Stimulated activated CD8-positive, alpha-beta memory T cell treated with anti-CD3 and anti-CD28 coated beads, Interleukin-2, amount 100 ng/mL, for 48 hours (primary cell): ENCODE data around the gene WASHC3.
A peak's percentile ranks its signal among the peaks of the same experiment; 100 is the strongest.
"Not testable (repeated sequence)": the region's sequence is repeated elsewhere in the genome, so short reads cannot be mapped to it uniquely, and the experiment has no call there.

Experiments used
- DNase-seq, 2 donors: peaks; one replicate each; pipeline ENCODE4 v3.0.0-alpha.2; 2020; ENCODE audit warnings: low read depth in 2 of 2

Gene WASHC3

GRCh38 chr12:102061560-102062418 lies at the start of gene WASHC3:
WASHC3 (minus strand) TSS chr12:102061991; CDS start chr12:102061962, 29 bp downstream.
- peak; percentile 90 to 91 for DNase-seq

GRCh38 chr12:102110782-102111181 lies 49.0 kb upstream of the WASHC3 start:
- DNase-seq, result no peak

DNA sequence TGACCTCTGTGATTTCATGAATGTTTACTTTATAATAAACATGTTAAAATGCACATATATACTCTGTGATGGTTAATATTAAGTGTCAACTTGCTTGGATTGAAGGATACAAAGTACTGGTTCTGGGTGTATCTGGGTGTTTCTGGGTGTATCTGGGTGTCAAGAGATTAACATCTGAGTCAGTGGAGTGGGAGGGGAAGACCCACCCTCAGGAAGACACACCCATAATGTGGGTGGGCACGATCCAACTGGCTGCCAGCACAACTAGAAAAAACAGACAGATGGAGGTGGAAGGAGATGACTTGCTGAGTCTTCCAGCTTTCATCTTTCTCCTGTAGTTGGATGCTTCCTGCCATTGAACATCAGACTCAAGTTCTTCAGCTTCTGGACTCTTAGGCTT lies 46.2 kb upstream of the WASHC3 start:
- DNase-seq, result no peak

GRCh38 chr12:102106905-102107304 lies 45.1 kb upstream of the WASHC3 start:
- no peak for DNase-seq

GRCh38 chr12:102096855-102097254 lies 35.1 kb upstream of the WASHC3 start:
- no peak for DNase-seq

GRCh38 chr12:102095677-102096263 lies 34.0 kb upstream of the WASHC3 start:
- no peak for DNase-seq

GRCh38 chr12:102093319-102093718 lies 31.5 kb upstream of the WASHC3 start:
- DNase-seq, result no peak

DNA sequence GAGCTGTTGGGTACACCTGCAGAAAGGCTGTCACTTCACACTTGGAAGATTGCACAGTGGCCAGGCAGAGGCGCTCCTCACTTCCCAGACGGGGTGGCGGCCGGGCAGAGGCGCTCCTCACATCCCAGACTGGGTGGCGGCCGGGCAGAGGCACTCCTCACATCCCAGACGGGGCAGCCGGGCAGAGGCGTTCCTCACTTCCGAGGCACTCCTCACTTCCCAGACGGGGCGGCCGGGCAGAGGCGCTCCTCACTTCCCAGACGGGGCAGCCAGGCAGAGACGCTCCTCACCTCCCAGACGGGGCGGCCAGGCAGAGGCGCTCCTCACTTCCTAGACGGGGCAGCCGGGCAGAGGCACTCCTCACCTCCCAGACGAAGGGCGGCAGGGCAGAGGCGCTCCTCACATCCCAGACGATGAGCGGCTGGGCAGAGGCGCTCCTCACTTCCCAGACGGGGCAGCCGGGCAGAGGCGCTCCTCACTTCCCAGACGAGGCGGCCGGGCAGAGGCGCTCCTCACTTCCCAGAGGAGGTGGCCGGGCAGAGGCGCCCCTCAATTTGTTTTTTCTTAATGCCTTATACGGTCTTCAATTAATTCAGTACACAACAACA lies 27.5 kb upstream of the WASHC3 start:
- not testable (repeated sequence) for DNase-seq

DNA sequence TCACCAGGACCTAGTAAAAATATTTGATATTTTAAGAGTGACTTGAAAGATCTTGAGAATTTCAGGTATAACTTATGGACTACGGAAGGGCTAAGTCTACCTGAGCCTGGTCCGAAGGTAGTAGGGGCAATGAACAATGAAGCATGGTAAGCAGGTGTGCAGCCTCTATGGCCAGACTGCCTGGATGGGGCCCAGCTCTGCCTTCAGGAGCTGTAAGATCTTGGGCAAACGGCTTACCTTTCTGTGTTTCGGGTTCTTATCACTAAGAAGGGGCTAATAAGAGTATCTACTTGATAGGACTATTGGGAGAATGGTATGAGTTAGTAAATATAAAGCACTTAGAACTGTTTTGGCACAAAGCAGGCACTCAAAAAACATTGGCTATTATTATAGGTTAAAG lies 19.1 kb upstream of the WASHC3 start:
- DNase-seq, result no peak

GRCh38 chr12:102072092-102072491 lies 10.3 kb upstream of the WASHC3 start:
- not testable (repeated sequence) for DNase-seq

DNA sequence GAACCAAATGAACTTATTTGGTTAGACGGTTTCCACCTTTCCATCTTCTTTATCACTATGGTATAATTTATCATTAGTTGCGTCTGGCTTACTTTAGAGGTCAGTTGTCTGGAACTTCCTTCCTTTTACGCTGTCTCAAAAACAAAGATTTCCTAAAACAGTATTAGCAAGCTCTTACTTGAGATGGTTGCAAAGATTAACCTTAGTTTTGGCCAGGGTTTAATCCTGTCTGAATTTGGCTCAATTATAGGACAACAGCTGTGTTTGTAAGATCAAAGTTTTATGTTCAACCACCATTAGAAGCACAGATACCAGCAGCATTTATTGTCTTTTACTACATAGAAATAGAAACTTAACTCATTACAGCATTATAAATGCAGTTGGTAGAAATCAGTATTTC lies 7.9 kb upstream of the WASHC3 start:
- no peak for DNase-seq

GRCh38 chr12:102067574-102068258 lies 5.9 kb upstream of the WASHC3 start:
- DNase-seq, result no peak

DNA sequence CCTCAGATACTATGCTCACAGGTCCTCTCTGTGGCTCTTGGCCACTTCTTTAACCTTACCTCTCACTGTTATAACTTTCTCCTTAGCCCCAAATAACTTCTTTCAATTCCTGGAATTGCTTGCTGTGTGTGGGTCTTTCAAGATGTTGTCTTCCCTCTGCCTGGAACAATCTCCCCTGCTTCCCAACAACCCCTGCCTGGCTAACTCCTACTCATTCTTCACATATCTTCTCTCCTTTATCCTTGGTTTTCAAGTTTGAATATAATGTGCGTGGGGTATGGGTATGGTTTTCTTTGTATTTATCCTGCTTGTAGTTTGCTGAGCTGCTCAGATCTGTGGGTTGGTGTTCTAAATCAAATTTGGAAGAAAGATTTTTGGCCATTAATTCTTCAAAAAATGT lies 2.7 kb upstream of the WASHC3 start:
- no peak for DNase-seq

DNA sequence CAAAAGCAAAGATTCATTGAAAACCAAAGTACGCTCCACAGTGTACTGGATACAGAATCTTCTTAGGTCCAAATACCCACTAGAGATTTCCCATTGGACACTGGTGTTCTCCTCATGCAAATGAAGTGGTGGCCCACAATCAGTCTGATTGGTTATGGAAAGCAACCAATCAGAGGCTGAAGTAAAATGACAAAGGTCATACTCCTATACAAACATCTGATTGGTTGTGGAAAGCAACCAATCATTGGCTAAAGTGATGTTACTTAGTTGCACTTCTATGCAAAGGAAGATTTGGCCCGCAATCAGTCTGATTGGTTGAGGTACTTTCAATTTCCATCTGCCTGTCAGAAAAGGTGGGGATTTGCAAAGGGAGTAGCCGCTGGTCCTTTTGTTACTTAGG lies 1.3 kb upstream of the WASHC3 start:
- DNase-seq, result no peak

- no peak for DNase-seq
Measured at GRCh38 chr12:102062419-102062806, 622 bp upstream of the WASHC3 start.

GRCh38 chr12:102061096-102061559 lies 663 bp downstream of the WASHC3 start:
- DNase-seq, result no peak

- DNase-seq, result no peak
Measured at GRCh38 chr12:102059343-102059742, 2.4 kb downstream of the WASHC3 start.

DNA sequence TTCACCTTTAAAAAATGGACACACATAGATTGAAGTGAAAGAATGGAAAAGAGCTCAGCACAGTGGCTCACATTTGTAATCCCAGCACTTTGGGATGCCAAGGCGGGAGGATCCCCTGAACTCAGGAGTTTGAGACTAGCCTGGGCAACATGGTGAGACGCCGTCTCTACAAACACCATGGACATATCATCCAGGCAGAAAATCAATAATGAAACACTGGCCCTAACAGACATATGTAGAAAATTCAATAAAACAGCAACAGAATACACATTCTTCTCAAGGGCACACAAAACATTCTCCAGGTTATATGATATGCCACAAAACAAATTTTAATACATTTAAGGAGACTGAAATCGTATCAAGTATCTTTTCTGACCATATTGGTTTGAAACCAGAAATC lies 7.4 kb downstream of the WASHC3 start:
- DNase-seq, result no peak

GRCh38 chr12:102053062-102053349 lies 8.8 kb downstream of the WASHC3 start:
- DNase-seq, result no peak

GRCh38 chr12:102052192-102053061 lies 9.4 kb downstream of the WASHC3 start:
- no peak for DNase-seq

DNA sequence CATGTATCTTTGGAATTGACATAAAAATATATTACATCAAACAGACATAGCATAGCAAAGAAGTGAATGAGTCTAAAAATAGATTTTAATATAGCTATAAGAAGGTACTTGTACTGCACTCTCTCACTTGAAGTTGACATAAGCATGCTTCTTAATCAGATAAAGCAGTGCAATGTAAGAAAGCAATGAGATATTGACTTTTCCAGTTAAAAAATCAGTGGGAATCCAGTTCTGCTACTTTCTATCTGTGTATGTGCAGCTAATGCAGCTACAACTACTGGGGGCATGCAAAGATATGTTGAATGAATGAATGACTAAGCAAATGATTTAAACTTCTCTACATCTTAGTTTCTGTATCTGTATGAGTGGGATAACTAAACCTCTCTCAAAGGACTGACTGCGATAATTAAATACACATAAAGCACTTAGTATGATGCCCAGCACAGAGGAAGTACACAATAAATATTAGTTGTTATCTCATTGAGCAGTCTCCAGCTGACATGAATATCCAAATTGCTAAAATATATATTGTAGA lies 10.3 kb downstream of the WASHC3 start:
- DNase-seq, result no peak
